ENCODE results near the gene FGFRL1.
A peak's percentile ranks its signal among the peaks of the same experiment; 100 is the strongest.

FGFRL1 gene

GRCh38 chr4:1011022-1011665 lies at the start of gene FGFRL1:
Gene FGFRL1, plus strand, starts transcription at chr4:1011626. Its CDS starts 860 bp downstream, at chr4:1012486.
- DNase-seq (ENCODE audit: low read depth): peak; percentile 86

GRCh38 chr4:962231-963208 lies 48.9 kb upstream of the FGFRL1 start:
- DNase-seq (ENCODE audit: low read depth): no peak

- no peak for DNase-seq (ENCODE audit: low read depth)
These were observed 47.9 kb upstream of the FGFRL1 start for GRCh38 chr4:963276-964225.

GRCh38 chr4:964346-965025 lies 46.9 kb upstream of the FGFRL1 start:
- DNase-seq (ENCODE audit: low read depth): no peak

- DNase-seq (ENCODE audit: low read depth): no peak
These were observed 46.2 kb upstream of the FGFRL1 start for GRCh38 chr4:965048-965765.

GRCh38 chr4:965766-966134 lies 45.7 kb upstream of the FGFRL1 start:
- no peak for DNase-seq (ENCODE audit: low read depth)

- no peak for DNase-seq (ENCODE audit: low read depth)
These were observed 44.9 kb upstream of the FGFRL1 start for GRCh38 chr4:966266-967112.

GRCh38 chr4:967113-968104 lies 44.0 kb upstream of the FGFRL1 start:
- DNase-seq (ENCODE audit: low read depth): no peak

- DNase-seq (ENCODE audit: low read depth): no peak
These were observed 43.2 kb upstream of the FGFRL1 start for GRCh38 chr4:968221-968620.

GRCh38 chr4:968621-969394 lies 42.6 kb upstream of the FGFRL1 start:
- DNase-seq (ENCODE audit: low read depth): no peak

GRCh38 chr4:970046-970745 lies 41.2 kb upstream of the FGFRL1 start:
- DNase-seq (ENCODE audit: low read depth): no peak

- no peak for DNase-seq (ENCODE audit: low read depth)
These were observed 40.4 kb upstream of the FGFRL1 start for GRCh38 chr4:970854-971520.

- no peak for DNase-seq (ENCODE audit: low read depth)
These were observed 39.5 kb upstream of the FGFRL1 start for GRCh38 chr4:971666-972500.

GRCh38 chr4:972651-973424 lies 38.6 kb upstream of the FGFRL1 start:
- peak; percentile 32 for DNase-seq (ENCODE audit: low read depth)
